ENCODE measurements around the gene CYB561A3.

GRCh38 chr11:61372659-61373420 is 11.2 kb upstream of the CYB561A3 start:
- no peak for TF ChIP-seq CTCF (IDR thresholded peaks at IDR 0.05)
- no peak for TF ChIP-seq EP300 (IDR thresholded peaks at IDR 0.05; ENCODE audit: low read depth)
